GM21529 (cell line): Measurements from ENCODE around the gene CTNNBL1.

ENCODE experiments used
- ATAC-seq: cut with Tn5 transposase; IDR thresholded peaks from one replicate; pipeline ENCODE4 v1.9.1; 2021; ENCODE audit not compliant: unreplicated experiment

Gene CTNNBL1

GRCh38 chr20:37895166-37895565, 201.3 kb downstream of the CTNNBL1 start:
- ATAC-seq = no peak

- no peak for ATAC-seq
These were observed 203.2 kb downstream of the CTNNBL1 start for GRCh38 chr20:37896932-37897548.

- ATAC-seq = no peak
These were observed 204.6 kb downstream of the CTNNBL1 start for GRCh38 chr20:37898233-37899104.

DNA sequence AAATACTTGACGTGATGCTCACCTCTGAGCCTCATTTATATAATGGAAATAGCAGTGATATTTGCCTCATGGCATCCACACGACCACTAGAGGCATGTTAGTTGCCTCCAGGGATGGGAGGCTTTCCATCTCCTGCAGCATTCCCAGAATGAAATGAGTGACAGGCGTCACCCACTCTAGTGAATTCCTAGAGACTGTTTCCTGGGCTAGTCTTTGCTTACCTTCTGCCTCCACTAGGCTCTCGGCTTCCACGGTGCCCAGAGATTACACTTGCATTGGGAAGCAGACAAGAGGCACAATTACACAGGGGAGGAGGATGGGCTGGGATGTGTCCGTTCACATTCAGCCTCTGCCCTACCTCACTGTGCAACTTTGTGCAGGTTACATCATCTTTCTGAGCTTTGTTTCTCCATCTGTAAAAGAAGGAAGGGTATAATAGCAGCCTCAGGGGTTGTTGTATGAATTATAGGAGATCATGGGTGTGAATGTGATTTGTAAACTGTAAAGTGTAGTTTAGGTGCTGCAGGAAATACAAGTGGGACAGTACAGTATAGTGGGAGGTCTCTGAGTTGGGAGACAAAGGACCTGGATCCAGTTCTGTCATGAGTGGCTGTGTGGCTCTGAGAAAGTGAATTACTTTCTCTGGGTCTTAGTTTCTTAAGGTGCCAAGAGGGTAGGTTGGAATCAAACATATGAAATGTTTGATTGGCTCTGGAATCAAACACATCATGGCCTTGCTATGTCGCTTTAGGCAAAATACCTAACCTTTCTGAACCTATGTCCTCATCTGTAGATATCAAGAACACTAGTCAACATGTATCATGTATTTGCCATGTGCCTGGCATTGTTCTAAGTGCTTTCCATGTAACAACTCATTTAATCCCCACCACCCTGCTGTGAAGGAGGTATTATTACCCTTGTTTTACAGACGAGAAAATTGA, 205.5 kb downstream of the CTNNBL1 start:
- ATAC-seq = no peak

DNA sequence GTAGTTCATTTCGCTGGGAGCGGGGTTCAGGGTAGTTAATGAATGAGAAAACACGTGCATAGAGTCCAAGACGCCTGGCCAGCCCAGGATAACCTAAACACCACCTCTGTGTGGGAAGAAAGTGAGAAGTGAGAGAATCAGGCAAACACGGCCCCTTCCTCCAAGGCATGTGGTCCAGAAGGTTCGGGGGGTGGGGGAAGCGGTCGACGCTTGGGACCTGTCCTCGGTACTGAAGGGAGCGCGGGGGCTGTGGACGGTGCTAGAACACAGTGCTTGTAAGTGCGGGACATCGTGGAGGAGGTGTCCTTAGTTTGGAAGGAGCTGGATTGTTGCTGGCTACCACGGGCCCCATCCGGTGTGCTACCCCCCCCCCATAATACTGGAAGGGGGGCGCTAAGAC, 207.4 kb downstream of the CTNNBL1 start:
- no peak for ATAC-seq

- no peak for ATAC-seq
These were observed 208.0 kb downstream of the CTNNBL1 start for GRCh38 chr20:37901654-37902503.

DNA sequence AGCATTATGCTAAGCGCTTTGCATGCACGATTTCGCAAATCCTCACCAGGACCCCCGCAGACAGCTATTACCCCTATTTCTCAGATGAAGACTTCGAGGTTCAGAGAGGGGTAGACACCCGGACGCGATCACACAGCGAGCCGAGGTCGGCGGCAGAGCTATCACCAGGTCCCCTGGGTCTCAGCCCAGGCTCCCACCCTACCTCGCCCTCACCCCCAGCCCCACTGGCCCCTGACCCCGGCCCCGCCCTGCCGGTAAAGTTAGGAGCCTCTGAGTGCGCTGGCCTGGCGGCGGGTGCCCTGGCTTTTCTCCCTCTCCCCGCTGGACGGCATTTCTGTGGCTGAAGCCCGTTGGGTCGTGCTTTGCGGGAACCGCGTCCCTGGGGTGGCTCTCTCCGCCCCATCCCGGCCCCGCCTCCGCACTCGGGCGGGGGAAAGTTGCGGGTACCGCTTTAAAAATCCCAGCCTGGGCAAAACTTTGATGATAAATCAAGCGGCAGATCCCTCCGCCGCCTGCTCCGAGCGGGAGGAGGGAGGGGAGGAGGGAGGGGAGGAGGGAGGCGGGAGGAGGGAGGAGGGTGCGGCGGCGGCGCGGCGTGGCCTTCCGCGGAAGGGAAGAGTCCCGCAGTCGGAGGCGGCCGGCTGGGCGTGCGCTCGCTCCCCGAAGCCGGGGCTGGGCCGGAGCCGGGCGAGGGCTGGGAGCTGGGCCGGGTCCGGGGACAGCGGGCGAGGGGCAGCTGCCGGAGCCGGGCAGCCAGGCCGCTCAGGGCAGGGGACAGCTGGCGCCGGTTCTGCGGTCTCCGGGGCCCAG, 208.9 kb downstream of the CTNNBL1 start, which contains the start of gene VSTM2L:
Gene VSTM2L, plus strand, starts transcription at position 624 of the 810 bp plus-strand sequence. CDS start 224 bp downstream, outside the sequence.
- ATAC-seq = no peak

DNA sequence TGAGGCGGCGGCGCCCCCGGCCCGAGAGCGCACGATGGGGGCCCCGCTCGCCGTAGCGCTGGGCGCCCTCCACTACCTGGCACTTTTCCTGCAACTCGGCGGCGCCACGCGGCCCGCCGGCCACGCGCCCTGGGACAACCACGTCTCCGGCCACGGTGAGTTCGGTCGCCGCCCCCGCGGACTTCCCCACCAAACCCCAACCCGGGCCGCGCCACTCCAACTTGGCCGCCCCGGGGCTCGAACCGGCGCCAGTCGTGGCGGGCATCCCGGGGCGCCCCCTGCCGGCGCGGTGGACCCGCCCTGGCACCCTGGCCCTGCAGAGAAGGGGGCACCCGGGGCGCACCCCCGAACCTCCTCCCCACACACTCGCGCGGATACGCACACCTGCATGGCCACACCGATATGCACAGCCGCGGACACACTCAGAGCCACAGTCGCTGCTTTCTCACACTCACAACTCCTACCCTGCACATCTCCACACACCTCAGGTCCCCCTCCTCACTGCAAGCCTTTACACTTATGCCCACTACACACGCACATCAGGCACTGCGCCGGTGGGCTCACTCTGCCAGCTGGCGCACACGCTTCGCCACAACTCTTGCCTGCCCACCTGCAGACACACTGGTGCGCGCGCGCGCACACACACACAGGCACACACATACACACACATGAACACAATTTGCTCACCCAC, 209.6 kb downstream of the CTNNBL1 start:
- ATAC-seq = no peak

- no peak for ATAC-seq
These were observed 210.3 kb downstream of the CTNNBL1 start for GRCh38 chr20:37904008-37904642.

DNA sequence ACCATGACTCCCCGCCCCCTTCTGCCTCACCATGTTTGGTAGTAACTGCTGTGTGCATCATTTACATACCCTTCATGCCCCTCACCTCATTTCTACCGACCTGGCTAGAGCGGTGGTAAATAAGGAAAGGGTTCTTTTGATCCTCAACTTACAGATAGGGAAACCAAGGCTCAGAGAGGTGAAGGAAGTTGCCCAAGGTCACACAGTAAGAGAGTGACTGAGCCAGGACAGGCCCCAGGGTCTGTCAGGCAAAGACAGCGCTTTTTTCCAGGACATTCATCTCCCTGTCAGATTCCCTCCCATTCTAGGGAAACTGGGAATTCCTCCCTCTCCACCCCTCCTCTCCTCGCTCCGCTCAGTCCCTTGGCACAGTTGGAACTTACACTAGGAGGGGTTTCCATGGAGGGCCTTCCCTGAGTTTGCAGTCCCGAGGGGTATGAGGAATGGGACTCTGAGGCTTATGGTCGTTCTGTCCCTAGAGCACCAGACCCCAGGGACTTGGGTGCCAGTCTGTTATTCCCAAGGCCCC, 211.1 kb downstream of the CTNNBL1 start:
- no peak for ATAC-seq

DNA sequence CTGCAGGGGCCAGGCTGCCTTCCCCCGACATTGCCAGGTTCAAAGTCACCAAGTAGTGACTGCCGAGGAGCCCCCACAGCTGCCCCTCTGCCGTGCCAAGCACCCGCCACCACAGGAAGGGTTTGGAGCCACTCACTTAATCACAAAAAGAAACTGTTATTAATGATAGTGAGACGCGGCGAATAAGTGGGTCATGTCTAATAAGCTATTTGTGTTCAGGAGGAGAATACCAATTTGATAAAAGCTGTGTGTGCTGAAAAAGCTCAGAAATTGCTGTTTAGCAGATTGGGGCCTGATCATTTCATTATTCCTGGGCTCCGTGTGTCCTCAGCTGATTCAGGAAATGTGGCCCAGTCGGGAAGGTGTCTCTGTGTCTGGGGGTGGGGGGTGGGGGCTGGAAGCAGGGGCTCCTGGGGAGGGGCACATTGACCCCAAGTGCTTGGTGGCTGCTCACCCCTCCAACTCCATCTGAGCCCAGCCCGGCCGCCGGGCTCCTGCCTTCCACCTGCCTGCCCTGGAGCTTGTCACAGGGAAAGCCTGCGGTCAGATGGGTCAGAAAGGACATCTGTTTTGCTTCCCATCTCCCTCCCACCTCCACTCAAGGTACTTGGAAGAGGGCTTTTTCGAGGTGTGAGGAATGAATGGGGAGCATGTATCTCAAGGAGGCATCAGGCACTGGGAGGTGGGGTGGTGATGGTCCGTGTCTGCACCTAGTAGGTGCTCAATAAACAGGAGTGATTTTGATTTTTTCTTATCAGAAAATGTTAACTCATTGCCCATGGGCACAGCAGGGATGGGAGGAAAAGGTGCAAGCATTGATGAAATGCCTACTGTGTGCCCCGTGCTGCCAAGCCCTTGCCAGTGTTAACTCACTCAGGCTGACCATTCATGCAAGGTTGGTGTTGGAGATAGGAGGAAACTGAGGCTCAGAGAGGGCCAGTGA, 212.1 kb downstream of the CTNNBL1 start:
- no peak for ATAC-seq

DNA sequence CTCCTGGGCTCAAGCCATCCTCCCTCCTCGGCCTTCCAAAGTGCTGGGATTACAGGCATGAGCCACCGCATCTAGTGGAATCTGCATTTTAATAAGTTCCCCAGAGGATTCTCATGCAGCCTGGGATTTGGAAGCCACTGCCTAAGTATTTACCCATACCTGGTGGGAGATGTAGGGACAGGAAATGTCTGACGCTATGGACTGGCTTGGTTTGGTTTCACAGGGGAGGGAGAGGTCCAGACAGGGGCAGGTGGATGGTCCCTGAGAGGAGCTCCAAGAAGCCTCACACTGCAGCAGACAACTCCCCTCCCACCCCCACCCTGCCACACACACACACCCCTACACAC, 213.5 kb downstream of the CTNNBL1 start:
- ATAC-seq = no peak

DNA sequence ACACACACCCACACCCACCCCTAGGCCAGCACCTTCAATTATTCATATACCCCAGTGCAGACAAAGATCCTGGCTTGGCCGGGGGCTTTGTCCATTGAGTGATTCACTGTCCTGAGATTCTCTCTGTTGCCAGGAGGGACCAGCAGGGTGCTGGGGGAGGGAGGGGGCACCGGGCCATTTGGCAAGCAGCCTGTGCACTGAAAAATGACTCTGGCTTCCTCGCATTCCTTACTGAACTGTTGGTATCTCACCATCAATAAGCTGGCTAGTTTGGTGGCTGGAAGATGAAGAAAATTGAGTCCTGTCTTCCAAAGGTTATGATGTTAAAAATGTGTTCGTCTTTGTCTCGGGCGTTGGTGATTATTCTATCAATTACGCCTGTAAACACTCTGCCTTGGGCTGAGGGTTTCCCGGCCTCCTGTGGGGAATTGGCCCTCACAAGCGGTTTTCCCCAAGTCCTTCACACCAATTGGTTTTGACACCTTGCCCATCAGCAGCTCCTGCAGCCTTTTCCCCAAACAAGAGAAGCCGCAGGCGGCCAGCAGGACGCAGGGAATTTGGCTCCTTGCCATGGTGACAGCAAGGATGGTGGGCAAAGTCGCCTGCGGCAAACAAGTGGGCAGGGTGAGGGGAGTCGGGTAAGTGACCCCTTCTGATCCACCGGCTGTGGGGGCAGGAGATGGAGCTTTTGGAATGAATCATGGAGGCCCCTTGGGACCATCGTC, 214.0 kb downstream of the CTNNBL1 start:
- ATAC-seq = no peak

DNA sequence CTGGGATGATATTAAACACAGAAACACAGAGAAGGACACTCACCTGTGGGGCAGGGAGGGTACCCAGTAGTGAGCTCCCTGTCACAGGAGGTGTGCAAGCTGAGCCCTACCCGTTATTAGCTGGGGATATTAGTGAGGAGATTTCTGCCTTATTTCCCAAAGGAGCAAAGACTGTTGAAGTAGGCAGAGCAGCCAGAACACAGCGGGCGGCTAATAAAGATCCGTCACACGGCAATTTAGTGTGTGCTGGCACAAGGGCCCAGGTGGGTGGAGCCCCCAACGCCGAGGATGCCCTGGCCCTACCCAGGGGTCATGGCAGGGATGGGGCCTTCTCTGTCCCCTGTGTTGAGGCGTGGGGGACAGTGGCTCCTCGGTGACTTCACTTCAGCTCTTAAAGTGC, 217.4 kb downstream of the CTNNBL1 start:
- no peak for ATAC-seq

GRCh38 chr20:37911838-37912281, 218.0 kb downstream of the CTNNBL1 start:
- no peak for ATAC-seq

DNA sequence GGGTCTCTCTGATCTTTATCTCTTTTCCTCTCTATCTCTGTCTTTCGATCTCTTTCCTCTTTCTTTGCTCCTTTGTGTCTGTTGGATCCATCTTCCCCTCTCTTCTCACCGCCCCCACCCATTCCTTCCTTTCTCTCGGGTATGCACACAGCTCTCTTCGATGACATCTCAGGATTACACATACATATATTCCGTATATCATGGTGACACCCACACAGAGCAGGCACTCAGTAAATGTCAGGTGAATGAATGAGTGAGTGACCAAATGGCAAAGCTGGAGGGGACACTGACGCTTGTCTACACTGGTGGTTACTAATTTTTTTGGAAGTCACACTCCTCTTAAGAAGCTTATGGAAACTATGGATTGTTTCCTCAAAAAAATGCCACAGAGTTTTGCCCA, 219.0 kb downstream of the CTNNBL1 start:
- ATAC-seq = no peak
